GM19468 (cell line): ENCODE results near the gene GPATCH4.
"Not testable (repeated sequence)": the region's sequence is repeated elsewhere in the genome, so short reads cannot be mapped to it uniquely, and the experiment has no call there.

Experiments used
- ATAC-seq: cut with Tn5 transposase; IDR thresholded peaks from one replicate; pipeline ENCODE4 v1.9.1; 2021; ENCODE audit warnings: mild to moderate bottlenecking, moderate library complexity, moderate number of reproducible peaks; ENCODE audit not compliant: unreplicated experiment; ENCODE audit errors: extremely low read depth

Gene GPATCH4

DNA sequence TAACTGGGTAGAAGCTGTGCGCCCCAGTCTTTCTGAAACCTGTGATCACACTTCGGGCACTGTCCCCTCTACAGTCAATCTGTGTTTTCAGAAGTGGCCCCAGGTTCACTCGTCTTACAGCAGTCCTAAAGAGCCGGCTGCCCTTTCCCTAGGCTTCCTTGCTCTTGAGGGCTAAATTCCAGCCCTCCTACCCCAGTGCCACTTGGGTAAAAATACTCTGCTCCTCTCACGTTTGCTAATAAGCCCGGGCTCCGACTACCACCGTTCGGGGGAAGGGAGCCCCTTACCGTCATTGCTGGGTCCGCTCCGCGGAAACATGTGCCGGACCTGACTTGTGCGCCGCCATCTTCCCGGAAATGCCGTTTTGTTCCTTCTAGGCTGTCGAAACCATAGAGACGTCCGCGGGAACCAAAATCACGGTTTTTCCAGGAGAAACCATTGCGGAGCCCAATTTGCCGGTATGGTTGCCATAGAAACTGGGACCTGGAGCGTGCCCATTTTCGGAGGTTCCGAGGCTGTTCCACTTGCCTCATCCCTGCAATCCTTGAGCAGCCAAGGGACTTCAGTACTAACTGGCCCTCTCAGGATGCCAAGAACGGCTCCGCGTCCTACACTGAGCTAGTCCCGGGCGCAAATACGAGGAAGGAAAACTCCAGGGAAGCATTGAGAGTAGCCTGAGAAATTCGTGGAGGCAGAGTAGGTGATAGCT is at the start of gene GPATCH4:
Gene GPATCH4 (minus strand): TSS at position 358 of the 709 bp plus-strand sequence.
- ATAC-seq: no peak

DNA sequence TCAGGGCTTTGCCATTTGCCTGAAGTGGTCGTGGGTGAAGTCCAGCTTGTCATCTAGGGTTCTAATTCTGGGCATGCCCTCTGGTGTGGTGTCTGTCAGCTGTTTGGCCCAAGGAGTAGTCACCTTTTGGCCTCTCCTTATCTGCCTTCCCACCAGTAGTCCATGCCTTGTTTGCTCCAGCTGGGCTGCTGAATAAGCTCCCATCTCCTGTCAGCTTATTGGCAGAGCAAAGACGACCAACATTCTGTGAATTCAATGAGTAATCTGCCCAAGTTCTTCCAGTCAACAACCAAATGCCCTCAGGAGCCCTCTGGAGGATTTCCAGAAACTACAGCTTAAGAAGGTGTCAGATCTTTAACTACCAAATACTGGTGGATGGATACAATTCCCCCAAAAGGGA is 47.7 kb upstream of the GPATCH4 start:
- ATAC-seq: no peak

- no peak for ATAC-seq
Observed at GRCh38 chr1:156648496-156648895, 47.2 kb upstream of the GPATCH4 start.

- no peak for ATAC-seq
Observed at GRCh38 chr1:156647351-156647750, 46.1 kb upstream of the GPATCH4 start.

DNA sequence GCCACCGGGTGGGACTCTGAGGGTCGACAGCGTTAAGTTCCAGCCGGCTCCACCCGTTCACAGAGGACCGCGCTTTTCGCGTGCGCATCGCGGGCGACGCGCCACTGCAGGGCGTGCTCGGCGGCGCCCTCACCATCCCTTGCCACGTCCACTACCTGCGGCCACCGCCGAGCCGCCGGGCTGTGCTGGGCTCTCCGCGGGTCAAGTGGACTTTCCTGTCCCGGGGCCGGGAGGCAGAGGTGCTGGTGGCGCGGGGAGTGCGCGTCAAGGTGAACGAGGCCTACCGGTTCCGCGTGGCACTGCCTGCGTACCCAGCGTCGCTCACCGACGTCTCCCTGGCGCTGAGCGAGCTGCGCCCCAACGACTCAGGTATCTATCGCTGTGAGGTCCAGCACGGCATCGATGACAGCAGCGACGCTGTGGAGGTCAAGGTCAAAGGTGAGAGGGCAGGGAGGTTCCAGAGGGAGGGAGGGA is 45.5 kb upstream of the GPATCH4 start:
- ATAC-seq: no peak

GRCh38 chr1:156645666-156646065 is 44.4 kb upstream of the GPATCH4 start:
- no peak for ATAC-seq

GRCh38 chr1:156645056-156645455 is 43.8 kb upstream of the GPATCH4 start:
- no peak for ATAC-seq

DNA sequence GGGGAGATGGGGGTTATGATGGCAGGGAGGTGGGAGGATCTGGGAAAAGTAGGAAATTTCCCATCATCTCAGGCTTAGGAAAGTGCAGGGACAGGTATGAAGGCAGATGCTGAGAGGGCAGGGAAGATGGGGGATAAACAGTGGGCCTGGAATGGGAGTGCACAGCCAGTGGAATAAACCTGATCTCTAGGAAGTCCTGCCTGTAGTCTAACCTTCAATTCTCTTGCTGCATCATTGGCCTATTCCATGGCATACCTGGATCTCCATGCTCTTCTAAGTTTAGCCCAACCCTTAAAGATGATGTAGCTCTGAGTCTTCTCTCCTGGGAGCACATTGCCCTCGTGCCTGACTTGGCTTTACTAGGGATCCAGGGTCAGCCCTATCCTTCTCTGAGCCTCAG is 43.4 kb upstream of the GPATCH4 start:
- ATAC-seq: no peak

- ATAC-seq: no peak
Observed at GRCh38 chr1:156644146-156644545, 42.9 kb upstream of the GPATCH4 start.

DNA sequence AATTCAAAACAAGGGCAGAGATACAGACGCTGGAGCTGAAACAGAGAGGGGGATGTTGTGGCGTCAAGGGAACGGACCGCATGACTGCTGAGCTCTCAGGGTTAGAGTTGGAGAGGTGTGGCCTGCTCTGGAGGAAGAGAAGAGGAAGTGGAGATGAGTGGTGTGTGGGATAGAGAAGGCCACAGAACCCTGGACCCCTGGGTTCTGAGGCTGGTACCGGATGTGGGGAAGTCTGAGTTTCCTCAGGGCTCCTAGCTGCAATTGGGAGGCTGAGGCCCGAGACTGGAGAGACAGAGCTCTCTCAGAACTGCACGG is 42.5 kb upstream of the GPATCH4 start:
- no peak for ATAC-seq

GRCh38 chr1:156643049-156643777 is 41.9 kb upstream of the GPATCH4 start:
- no peak for ATAC-seq

GRCh38 chr1:156642265-156643048 is 41.2 kb upstream of the GPATCH4 start:
- no peak for ATAC-seq

- ATAC-seq: no peak
Observed at GRCh38 chr1:156641761-156642264, 40.5 kb upstream of the GPATCH4 start, which contains the start of gene BCAN. Gene BCAN, plus strand, starts transcription at chr1:156642117. Its CDS starts 3,938 bp downstream, at chr1:156646055.

- no peak for ATAC-seq
Observed at GRCh38 chr1:156640842-156641706, 39.8 kb upstream of the GPATCH4 start.

- no peak for ATAC-seq
Observed at GRCh38 chr1:156639601-156640101, 38.4 kb upstream of the GPATCH4 start.

DNA sequence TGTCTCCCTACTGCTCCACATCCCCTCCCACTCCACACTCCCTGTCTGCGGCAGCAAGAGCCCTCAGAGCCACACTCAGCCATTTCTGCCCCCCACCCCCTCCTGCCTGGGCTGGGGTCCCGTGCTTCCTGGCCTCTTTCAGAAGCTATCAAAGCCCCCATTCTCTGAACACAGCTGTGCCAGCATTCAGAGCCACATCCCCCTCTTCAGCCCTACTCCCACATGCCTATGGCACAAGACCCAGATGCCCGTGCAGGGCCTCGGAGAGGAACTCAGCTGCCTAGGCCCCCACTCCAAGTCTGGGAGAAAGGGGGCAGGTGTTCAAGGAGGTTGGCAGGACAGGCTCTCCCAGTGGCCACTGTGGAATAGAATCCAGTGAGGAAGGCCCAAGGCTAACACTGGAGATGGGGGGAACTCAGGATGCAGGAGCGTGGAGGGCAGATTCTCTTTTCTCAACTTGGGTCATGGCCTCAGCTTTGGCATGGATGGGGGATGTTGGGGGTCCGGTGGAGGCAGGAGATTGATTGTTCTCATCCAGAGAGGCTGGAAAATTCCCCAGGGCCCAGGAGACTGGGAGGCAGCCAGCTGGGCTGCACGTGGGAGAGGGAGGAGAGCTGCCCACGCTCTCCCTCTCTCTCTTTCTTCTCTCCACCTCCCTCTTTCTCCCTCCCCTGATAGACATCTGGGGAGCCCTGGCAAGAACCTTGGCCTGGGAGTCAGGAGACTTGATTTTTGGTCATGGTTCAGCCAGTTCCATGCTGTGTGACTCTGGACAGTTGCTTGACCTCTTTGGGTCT is 37.1 kb upstream of the GPATCH4 start:
- ATAC-seq: no peak

- ATAC-seq: no peak
Observed at GRCh38 chr1:156632355-156632754, 31.1 kb upstream of the GPATCH4 start.

DNA sequence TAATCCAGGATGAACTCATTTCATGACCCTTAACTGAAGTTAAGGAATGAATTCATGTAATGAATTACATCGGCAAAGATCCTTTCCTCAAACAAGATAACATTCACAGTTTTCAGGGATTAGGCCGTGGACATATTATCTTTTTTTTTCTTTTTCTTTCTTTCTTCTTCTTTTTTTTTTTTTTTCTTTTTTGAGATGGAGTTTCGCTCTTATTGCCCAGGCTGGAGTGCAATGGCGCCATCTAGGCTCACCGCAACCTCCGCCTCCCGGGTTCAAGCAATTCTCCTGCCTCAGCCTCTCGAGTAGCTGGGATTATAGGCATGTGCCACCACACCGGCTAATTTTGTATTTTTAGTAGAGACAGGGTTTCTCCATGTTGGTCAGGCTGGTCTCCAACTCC is 29.9 kb upstream of the GPATCH4 start:
- not testable (repeated sequence) for ATAC-seq
